ENCODE measurements around the gene PTPN18. TPM values are rescaled to one million over a fixed set of nuclear protein-coding genes. Genes with fewer than 3 reads are reported as not detected.

The PTPN18 gene
- total and polyA plus RNA-seq, 2 of the 4 experiments (the other 2 are of a cell fraction), result 9.7 to 15.5 TPM

DNA sequence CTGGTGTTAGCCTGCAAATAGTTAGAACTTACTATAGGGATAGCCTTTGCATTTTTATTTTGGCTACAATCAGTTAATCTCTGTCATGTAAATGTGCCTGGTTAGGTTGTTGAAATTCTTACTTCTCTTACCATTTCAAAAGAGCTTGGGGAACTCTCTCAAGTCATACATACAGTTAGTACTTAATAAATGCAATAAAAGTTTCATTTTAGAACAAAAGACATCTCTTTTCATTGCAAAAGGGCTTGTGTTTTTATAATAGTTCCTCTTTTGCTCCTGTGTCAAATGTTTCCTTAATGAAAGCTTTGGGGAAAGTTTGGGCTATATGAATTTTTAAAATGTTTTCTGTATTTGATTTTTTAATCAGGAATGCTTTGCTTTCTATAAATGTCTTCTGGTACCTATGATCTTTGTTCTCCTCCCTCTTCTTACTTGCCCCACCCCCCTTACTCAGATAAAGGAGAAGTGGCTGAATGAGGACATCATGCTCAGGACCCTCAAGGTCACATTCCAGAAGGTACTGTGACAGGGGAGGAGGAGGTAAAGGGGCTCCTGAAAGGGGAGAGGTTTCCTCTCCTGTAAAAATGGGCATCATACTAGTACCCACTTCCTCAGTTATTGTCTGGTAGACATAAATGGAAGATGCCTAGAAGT is 13.6 kb downstream of the PTPN18 start:
- Histone ChIP-seq H3K36me3 (ENCODE audit: control insufficient read depth, insufficient read depth, low read length) (peaks cover 6% of the 10 kb centered on the region; the same call in 1 of the 2 replicates), H4K20me1 (ENCODE audit: insufficient read depth, low read length) (no peaks in the 10 kb centered on the region; the same call in 1 of the 2 replicates), H3K18ac (ENCODE audit: low read depth, low read length) (no peak overlapping the region), H3K9me1 (ENCODE audit: insufficient read depth, low read length) (peaks cover 13% of the 10 kb centered on the region), H3K27me3 (ENCODE audit: control insufficient read depth, insufficient read depth, low read length) (no peaks in the 10 kb centered on the region), H3K79me1 (ENCODE audit: low read depth in 1 of 2, low read length in 2 of 2) (peaks cover 19 to 38% of the 10 kb centered on the region in 2 experiments), H4K5ac (ENCODE audit: low read depth, low read length) (no peak overlapping the region), H3K9ac (ENCODE audit: low read depth, low read length) (no peak overlapping the region), H4K91ac (ENCODE audit: insufficient read depth, low read depth, low read length) (no peak overlapping the region), H2BK20ac (ENCODE audit: low read depth, low read length) (no peak overlapping the region), H3K4ac (ENCODE audit: low read depth, low read length) (no peak overlapping the region), H2BK15ac (ENCODE audit: low read depth, low read length) (no peak overlapping the region), H2BK120ac (ENCODE audit: low read depth, low read length) (no peak overlapping the region), H3K14ac (replicated peaks; ENCODE audit: low read depth, low read length) (no peak overlapping the region), H3K4me1 (ENCODE audit: control insufficient read depth, insufficient read depth, low read length) (peaks cover 4% of the 10 kb centered on the region; the same call in 1 of the 2 replicates), H3K23ac (ENCODE audit: low read depth, low read length) (no peak overlapping the region), H2AK9ac (replicated peaks; ENCODE audit: low read depth, low read length, poor library complexity) (no peak overlapping the region), H2AK5ac (ENCODE audit: low read depth, low read length) (no peak overlapping the region), H3K4me2 (ENCODE audit: low read depth, low read length) (no peak overlapping the region), H2BK5ac (ENCODE audit: low read depth, low read length, poor library complexity, severe bottlenecking) (no peak overlapping the region), H3K27ac (ENCODE audit: insufficient read depth, low read length) (no peak overlapping the region), H3K9me3 (ENCODE audit: control insufficient read depth, insufficient read depth, low read length) (no peaks in the 10 kb centered on the region), H3K56ac (ENCODE audit: extremely low read depth, insufficient read depth, low read length) (no peak overlapping the region), H3K4me3 (ENCODE audit: insufficient read depth, low read depth, low read length) (no peak overlapping the region), H2AFZ (replicated peaks; ENCODE audit: low read length, poor library complexity) (no peak overlapping the region), H4K8ac (ENCODE audit: low read depth in 2 of 2, low read length in 2 of 2) (no peak overlapping the region)
- dilution Hi-C loops (cut with HindIII; ENCODE audit: low sequenced_read_pairs, unreplicated experiment), result no loop called here
- CTCF ChIA-PET, result no interaction called here
- DNase-seq (no peak), ATAC-seq (ENCODE audit: low read depth) (no peak)
- POLR2A ChIA-PET (ENCODE audit: unreplicated experiment), result no interaction called here
- BruUV-seq (replicated peaks), result no TSS peak
- intact Hi-C loops (cut with micrococcal nuclease), result no loop called here
- TF ChIP-seq NFE2L2 (IDR thresholded peaks at IDR 0.05; ENCODE audit: low read depth, low read length), result no peak
- TF ChIP-seq, protein P1, sequence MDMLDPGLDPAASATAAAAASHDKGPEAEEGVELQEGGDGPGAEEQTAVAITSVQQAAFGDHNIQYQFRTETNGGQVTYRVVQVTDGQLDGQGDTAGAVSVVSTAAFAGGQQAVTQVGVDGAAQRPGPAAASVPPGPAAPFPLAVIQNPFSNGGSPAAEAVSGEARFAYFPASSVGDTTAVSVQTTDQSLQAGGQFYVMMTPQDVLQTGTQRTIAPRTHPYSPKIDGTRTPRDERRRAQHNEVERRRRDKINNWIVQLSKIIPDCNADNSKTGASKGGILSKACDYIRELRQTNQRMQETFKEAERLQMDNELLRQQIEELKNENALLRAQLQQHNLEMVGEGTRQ (IDR thresholded peaks at IDR 0.05; ENCODE audit: low read depth, low read length), result no peak
- no peak for TF ChIP-seq RCOR1 (IDR thresholded peaks at IDR 0.05; ENCODE audit: insufficient replicate concordance, low read length)
- in situ Hi-C loops (cut with MboI; ENCODE audit: low sequenced_read_pairs), result loop anchor here (25.0 kb wide), 1 partner anchor 743 kb away; the partner anchor contains the start of gene PLEKHB2

All from IMR-90 (cell line).